NCI-H1436 treated with DMSO at 0.1 percent for 48 hours (cell line): ENCODE data around the gene LRRC56.
"Not testable (repeated sequence)": the region's sequence is repeated elsewhere in the genome, so short reads cannot be mapped to it uniquely, and the experiment has no call there.

ENCODE experiments used
- DNase-seq: peaks from one replicate; lab custom pipeline; 2025; lab: John Stamatoyannopoulos, UW

LRRC56 gene

GRCh38 chr11:501683-502287 lies 35.5 kb upstream of the LRRC56 start:
- DNase-seq: no peak

GRCh38 chr11:502288-503178 lies 34.8 kb upstream of the LRRC56 start:
- no peak for DNase-seq

DNA sequence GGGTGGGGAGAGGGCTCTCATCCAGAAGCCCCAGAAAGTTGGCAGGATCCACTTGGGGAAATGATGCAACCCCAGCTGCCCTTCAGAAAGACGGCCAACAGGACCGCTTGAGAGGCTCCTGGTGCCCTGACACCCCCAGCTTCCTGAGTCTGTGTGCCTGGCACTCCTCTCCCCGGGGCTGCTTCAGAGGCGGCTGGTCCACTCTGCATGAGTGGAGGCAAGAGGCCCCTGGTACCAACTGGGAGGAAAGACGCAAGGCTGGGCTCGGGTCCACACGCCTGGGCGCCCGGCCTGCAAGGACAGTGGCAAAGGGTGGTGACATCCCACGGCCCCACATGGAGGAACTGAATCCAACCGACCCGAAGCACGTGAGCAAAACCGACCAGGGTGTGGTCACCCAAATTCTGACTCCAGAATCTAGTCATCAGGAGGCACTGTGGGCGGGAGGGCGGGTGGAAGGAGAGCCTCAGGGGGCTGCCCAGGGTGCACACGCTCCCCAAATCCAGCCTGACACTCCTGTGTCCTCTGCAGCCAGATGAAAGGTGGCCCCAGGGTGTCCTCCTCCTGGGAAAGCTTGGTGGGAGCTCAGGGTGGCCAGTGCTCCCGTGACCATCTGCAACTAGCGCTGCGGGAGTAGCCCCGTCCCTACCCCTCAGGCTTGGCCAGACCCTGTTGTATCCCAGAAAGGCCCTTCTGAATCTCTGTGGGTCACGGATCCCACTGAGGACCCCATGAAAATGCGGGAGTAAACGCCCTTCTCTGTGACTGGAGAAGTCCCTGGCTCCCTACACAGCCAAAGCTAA lies 33.9 kb upstream of the LRRC56 start:
- DNase-seq: no peak

DNA sequence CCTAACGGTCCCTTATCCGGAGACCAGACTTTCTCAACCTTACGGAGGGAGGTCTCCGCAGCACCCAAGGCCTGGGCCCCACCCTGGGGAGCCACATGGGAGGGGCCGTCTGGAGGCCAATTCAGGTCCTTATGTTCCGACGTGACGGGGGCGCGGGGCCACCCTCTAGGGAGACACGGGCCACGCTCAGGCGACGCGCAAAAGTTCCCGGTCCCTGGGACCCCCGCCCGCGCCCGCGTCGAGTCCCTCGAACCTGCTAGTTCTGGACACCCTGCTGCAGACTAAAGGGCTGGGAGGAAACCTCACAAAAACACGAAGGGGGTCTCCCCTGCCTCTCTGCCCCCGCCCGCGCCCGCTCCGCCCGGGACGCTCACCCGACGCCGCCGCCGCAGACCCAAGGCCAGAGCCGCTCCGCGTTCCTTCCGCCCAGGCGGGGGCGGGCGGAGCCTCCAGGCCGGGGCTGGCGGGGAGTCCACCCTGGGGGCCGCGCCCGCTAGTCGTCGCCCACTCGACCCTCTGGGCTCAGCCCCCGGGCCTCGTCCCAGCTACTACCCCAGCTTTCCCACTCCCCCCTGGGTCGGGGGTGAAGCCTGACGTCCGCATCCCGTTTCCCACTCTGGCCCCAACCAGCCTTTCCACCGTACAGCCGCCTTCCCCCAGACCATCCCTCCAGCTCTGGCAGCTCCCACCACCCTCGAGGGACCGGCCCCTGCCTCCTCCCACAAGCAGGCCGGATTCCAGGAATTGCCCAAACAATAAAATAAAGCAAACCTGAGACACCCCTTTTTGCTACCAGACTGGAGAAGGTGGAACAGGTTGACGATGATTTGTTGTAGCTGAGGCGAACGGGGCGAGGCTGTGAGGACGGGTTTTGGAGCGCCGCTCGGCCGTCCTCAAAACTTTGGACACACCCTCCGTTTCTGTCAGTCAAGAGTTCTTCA lies 33.0 kb upstream of the LRRC56 start:
- no peak for DNase-seq

GRCh38 chr11:504994-505344 lies 32.4 kb upstream of the LRRC56 start:
- DNase-seq: no peak

DNA sequence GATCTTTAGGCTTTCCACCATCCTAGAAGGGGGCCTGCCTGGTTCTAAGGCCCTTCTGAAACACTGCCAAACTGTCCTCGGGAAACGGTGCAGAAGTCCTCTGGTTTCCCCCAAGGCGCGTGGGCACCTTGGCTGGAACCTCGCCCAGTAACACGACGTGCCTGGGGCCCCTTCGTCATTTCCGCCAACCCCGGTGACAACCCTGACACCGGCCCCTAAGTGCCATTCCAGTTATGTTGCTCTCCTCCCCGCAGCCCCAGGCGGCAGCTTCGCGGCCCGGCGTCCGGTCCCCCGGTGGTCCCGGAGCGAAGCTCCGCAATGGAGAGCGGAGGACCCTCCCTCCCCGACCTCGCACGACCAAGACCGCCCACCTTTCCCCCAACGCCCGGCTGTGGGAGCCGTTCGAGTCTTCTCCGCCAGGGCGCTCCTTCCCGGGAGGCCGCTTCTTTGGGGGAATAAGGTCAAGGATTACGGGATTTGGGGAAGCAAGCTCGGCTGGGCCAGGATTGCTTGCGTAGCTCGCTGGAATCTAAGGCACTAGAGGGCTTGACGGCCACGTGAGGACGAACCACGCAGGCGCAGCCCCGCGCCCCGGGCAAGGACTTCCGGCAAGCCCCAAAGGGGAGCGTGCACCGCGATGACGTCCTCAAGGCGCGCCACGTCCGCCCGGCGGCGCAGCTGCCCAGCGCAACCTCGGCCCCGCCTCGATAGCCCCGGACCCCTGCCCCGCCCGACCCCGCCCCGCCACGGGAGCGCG lies 30.9 kb upstream of the LRRC56 start:
- DNase-seq: peak; percentile 69

DNA sequence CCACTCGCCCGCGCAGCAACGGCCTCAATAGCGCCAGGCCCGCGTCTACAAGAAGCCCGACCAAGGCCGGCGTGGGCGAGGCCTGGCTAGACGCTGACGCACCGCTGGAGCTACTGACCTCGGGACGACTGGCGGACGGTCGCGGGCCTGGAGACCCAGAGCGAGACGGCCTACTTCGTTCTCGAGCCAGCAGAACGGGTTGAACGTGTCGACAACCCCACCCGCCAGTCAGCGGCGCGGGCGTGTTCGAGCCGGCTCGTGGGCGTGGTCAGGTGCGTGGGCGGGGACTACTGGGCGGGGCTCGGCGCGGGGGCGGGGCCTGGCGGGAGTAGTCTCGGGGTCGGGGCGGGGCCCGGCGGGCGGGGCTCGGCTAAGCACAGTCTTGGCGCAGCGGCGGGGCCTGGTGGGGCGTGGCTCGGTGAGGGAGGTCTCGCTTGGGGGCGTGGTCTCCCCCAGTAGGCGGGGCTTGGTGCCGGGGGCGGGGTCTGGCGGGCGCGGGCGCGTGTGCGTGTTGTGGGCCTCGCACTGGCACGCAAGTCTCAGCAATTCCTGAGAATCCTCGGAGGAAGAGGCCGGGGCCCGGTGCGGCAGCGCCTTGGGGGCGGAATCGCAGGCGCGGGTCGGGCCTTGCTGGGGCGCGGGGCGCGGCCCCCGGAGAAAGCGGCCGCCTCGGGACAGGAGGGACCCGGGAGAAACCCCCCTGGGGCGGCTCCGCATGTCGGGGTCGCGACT lies 30.2 kb upstream of the LRRC56 start, which contains the start of gene RNH1:
RNH1 (minus strand) TSS at position 248 of the 732 bp plus-strand sequence. CDS start 5,080 bp downstream, outside the sequence.
- peak; percentile 41 for DNase-seq

DNA sequence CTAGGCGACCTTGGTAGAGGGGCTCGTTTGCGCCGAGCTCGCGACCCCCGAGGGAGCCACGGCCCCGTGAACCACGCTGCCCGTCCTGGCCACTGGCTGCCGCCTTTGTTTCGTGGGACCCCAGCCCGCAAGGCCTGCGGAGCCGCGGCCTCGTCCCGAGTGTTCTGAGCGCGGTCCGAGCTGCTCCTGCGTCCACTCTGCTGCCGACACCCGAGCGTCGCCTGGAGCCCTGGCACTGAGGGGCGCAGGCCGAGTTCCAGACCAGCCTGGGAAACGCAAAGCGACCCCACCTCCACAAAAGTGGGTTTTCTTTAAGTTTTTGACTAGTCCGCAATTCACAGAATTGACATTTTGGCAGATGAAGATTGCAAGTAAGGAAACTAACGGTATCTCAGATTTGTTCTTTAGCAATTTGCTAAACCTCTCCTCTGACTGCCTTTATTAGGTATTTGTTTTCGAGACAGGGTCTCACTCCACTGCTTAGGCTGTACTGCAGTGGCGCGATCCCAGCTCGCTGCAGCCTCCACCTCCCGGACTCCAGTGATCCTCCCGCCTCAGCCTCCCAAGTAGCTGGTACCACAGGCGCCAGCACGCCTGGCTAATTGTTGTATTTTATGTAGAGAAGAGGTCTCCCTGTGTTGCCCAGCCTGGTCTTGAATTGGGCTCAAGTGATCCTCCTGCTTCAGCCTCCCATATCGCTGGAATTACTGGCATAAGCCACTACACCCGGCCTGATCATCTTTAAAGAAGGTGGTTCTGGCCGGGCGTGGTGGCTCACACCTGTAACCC lies 29.4 kb upstream of the LRRC56 start:
- no peak for DNase-seq

DNA sequence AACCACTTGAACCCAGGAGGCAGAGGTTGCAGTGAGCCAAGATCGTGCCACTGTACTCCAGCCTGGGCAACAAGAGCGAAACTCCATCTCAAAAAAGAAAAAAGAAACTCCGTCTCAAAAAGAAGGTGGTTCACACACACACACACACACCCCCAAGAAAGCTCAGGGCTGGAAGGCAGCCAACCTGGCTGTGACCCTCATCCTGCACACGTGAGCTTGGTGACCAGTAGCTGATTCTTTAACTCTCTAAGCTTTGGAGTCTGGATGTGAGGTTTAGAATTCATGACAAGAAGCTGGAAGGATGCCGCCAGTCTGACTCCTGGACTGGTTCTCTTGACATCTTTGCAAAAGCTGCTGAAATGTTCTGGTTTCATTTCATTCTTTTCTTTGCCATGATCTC lies 28.4 kb upstream of the LRRC56 start:
- DNase-seq: no peak

DNA sequence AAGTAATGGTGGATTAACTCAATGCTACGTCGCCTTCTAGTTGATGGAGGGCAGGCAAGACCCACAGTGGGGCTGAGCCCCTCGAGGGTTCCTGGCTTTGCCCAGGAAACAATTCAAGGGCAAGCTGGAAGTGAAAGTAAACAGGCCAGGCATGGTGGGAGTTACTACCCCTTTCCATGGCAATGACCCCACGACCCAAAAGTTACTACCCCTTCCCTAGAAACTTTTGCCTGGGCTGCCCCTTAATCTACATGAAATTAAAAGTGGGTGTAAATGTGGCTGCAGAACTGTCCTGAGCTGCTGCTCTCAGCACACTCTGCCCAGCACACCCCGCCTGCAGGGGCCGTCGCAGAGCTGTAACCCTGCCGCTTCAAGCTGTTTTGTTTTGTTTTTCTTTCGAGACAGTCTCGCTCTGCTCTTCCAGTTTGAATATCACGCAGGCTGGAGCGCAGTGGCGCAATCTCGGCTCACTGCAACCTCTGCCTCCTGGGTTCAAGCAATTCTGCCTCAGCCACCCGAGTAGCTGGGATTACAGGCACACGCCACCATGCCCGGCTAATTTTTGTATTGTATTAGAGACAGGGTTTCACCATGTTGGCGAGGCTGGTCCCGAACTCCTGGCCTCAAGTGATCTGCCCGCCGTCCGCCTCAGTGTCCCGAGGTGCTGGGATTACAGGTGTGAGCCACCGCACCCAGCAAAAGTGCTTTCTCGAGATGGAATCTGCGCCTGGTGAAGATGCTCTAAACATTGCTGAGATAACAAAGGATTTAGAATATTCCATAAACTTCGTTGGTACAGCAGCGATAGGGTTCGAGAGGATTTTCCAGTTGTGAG lies 24.3 kb upstream of the LRRC56 start:
- DNase-seq: no peak

GRCh38 chr11:514606-515005 lies 22.7 kb upstream of the LRRC56 start:
- DNase-seq: no peak

DNA sequence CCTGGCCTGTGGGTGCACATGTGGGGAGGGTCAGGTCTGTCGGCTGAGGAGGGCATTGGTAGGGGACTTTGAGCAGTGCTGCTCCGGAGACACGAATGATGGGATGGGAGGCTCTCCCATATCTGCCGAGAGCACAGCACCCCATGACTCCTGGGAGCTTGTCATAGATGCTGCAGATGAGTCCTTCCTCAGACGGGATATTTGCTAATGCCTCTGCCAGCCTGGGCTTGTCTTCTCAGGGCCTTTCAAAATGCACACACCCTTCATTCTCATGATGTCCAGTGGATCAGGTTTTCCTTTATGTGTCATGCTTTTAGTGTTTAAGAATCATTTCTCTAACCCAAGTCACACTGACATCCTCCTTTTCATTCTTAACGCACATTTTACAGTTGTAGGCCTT lies 22.2 kb upstream of the LRRC56 start:
- DNase-seq: no peak

- DNase-seq: no peak
Measured at GRCh38 chr11:516400-516799, 20.9 kb upstream of the LRRC56 start.

DNA sequence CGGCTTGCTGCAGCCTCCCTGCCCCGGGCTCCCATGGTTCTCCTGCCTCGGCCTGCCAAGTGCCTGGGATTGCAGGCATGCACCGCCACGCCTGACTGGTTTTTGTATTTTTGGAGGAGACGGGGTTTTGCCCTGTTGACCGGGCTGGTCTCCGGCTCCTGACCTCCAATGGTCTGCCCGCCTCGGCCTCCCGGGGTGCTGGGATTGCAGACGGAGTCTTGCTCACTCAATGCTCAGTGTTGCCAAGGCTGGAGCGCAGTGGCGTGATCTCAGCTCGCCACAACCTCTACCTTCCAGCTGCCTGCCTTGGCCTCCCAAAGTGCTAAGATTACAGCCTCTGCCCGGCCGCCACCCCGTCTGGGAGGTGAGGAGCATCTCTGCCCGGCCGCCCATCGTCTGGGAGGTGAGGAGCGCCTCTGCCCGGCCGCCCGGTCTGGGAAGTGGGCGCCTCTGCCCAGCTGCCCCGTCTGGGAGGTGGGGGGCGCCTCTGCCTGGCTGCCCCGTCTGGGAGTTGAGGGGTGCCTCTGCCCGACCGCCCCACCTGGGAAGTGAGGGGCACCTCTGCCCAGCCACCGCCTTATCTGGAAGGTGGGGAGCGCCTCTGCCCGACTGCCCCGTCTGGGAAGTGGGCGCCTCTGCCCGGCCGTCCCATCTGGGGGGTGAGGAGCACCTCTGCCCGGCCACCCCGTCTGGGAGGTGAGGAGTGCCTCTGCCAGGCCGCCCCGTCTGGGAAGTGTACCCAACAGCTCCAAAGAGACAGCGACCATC lies 20.2 kb upstream of the LRRC56 start:
- not testable (repeated sequence) for DNase-seq

GRCh38 chr11:518463-519202 lies 18.7 kb upstream of the LRRC56 start:
- DNase-seq: no peak

- DNase-seq: no peak
Measured at GRCh38 chr11:520428-521176, 16.7 kb upstream of the LRRC56 start.
